ENCODE measurements around the gene WHRN. TPM values are rescaled to one million over a fixed set of nuclear protein-coding genes. Genes with fewer than 3 reads are reported as not detected.

Gene WHRN
- total RNA-seq, 1 donor from 2014 or later: 0.80 TPM

GRCh38 chr9:114529285-114529684 is 24.0 kb upstream of the WHRN start:
- TF ChIP-seq, protein P1, sequence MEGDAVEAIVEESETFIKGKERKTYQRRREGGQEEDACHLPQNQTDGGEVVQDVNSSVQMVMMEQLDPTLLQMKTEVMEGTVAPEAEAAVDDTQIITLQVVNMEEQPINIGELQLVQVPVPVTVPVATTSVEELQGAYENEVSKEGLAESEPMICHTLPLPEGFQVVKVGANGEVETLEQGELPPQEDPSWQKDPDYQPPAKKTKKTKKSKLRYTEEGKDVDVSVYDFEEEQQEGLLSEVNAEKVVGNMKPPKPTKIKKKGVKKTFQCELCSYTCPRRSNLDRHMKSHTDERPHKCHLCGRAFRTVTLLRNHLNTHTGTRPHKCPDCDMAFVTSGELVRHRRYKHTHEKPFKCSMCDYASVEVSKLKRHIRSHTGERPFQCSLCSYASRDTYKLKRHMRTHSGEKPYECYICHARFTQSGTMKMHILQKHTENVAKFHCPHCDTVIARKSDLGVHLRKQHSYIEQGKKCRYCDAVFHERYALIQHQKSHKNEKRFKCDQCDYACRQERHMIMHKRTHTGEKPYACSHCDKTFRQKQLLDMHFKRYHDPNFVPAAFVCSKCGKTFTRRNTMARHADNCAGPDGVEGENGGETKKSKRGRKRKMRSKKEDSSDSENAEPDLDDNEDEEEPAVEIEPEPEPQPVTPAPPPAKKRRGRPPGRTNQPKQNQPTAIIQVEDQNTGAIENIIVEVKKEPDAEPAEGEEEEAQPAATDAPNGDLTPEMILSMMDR (IDR thresholded peaks at IDR 0.05; ENCODE audit: borderline replicate concordance): no peak
- Histone ChIP-seq H3K36me3 (no peaks in the 10 kb centered on the region), H3K27ac (replicated peaks) (no peak overlapping the region), H3K9me3 (replicated peaks) (no peaks in the 10 kb centered on the region), H3K4me3 (no peak overlapping the region), H3K4me1 (no peaks in the 10 kb centered on the region), H3K27me3 (ENCODE audit: low read depth) (peaks cover 54% of the 10 kb centered on the region)
- no peak for DNase-seq
- intact Hi-C loops (cut with micrococcal nuclease): no loop called here

GRCh38 chr9:114526807-114527206 is 21.5 kb upstream of the WHRN start:
- Histone ChIP-seq H3K27me3 (ENCODE audit: low read depth) (peaks cover 63% of the 10 kb centered on the region), H3K4me3 (no peak overlapping the region), H3K36me3 (no peaks in the 10 kb centered on the region), H3K27ac (replicated peaks) (no peak overlapping the region), H3K4me1 (no peaks in the 10 kb centered on the region), H3K9me3 (replicated peaks) (no peaks in the 10 kb centered on the region)
- TF ChIP-seq, protein P1 (IDR thresholded peaks at IDR 0.05; ENCODE audit: borderline replicate concordance): no peak
- intact Hi-C loops (cut with micrococcal nuclease): no loop called here
- no peak for DNase-seq

- intact Hi-C loops (cut with micrococcal nuclease): no loop called here
- no peak overlapping the region for H3K27ac ChIP-seq (replicated peaks)
- no peak for DNase-seq
- TF ChIP-seq, protein P1 (IDR thresholded peaks at IDR 0.05; ENCODE audit: borderline replicate concordance): no peak
- H3K36me3 ChIP-seq: no peaks in the 10 kb centered on the region
- no peaks in the 10 kb centered on the region for H3K4me1 ChIP-seq
- no peaks in the 10 kb centered on the region for H3K9me3 ChIP-seq (replicated peaks)
- H3K27me3 ChIP-seq (ENCODE audit: low read depth): peaks cover 68% of the 10 kb centered on the region
- no peak overlapping the region for H3K4me3 ChIP-seq
These were observed 20.2 kb upstream of the WHRN start for GRCh38 chr9:114525513-114525912.

DNA sequence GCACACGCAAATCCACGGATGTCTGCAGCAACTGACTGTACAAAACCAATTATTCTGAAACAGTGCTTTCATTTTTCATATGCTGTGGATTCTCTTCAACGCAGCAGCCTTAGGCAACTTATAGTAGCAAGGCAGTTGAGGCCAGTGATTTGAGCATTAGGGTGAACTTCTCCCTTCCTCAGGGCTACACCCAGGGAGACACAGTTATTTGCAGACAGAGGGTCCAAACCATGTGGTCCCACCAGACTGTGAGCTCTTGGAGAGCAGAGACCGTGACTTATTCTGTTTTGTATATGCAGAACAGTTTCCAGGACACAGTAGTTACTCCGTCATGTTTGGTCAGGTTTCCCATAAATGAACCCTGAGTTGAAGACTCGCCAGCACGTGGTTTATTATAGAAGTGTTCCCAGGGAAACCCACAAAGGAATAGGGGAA is 19.0 kb upstream of the WHRN start:
- no peaks in the 10 kb centered on the region for H3K9me3 ChIP-seq (replicated peaks)
- no peak overlapping the region for H3K4me3 ChIP-seq
- H3K27me3 ChIP-seq (ENCODE audit: low read depth): peaks cover 79% of the 10 kb centered on the region
- DNase-seq: no peak
- no peaks in the 10 kb centered on the region for H3K4me1 ChIP-seq
- H3K36me3 ChIP-seq: no peaks in the 10 kb centered on the region
- TF ChIP-seq, protein P1 (IDR thresholded peaks at IDR 0.05; ENCODE audit: borderline replicate concordance): no peak
- intact Hi-C loops (cut with micrococcal nuclease): no loop called here
- no peak overlapping the region for H3K27ac ChIP-seq (replicated peaks)

DNA sequence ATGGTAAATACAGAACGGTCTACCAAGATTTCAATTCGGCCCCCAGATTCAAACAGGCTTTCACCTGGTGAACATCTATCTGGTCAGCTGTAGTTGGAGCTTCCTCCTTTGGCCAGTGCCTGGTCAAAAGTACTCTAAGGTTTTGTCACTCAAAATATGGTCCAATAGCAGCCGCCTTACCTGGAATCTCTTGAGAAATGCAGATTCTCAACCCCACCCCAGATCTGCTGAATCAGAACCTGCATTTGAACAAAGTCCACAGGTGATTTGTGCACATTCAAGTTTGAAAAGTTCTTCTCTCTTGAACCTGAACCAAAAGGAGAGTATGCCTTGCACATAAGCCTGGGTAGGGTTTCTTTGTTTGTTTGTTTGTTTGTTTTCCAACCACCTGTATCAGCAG is 17.6 kb upstream of the WHRN start:
- intact Hi-C loops (cut with micrococcal nuclease): no loop called here
- Histone ChIP-seq H3K27ac (replicated peaks) (no peak overlapping the region), H3K4me1 (no peaks in the 10 kb centered on the region), H3K27me3 (ENCODE audit: low read depth) (peaks cover 93% of the 10 kb centered on the region), H3K36me3 (no peaks in the 10 kb centered on the region), H3K9me3 (replicated peaks) (no peaks in the 10 kb centered on the region), H3K4me3 (no peak overlapping the region)
- no peak for DNase-seq
- TF ChIP-seq, protein P1 (IDR thresholded peaks at IDR 0.05; ENCODE audit: borderline replicate concordance): no peak

DNA sequence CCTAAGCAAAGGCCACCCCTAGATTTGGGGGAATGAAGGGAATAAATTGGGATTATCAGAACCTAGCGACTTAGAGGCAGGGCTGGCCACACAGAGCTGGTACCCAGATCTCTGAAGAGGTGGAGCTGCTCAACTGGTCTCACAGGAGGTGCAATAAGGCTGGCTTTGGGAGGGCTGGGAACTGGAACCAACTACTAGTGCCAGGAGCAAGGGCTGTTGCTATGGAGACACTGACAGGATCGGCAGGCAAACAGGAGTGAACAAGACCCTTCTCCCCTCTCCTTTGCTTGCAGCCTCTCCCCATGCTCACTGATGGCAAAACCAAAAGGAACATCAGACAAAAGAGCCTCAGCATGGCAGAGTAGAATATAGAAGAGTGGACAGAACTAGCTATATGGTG is 17.0 kb upstream of the WHRN start:
- H3K4me1 ChIP-seq: no peaks in the 10 kb centered on the region
- no peak overlapping the region for H3K27ac ChIP-seq (replicated peaks)
- H3K27me3 ChIP-seq (ENCODE audit: low read depth): peaks cover 96% of the 10 kb centered on the region
- H3K4me3 ChIP-seq: no peak overlapping the region
- intact Hi-C loops (cut with micrococcal nuclease): no loop called here
- no peaks in the 10 kb centered on the region for H3K36me3 ChIP-seq
- H3K9me3 ChIP-seq (replicated peaks): no peaks in the 10 kb centered on the region
- TF ChIP-seq, protein P1 (IDR thresholded peaks at IDR 0.05; ENCODE audit: borderline replicate concordance): no peak
- DNase-seq: no peak
